HepG2 (cell line): Measurements from ENCODE around the gene NANOG. TPM values are rescaled to one million over a fixed set of nuclear protein-coding genes. Genes with fewer than 3 reads are reported as not detected.

Source experiments
- ATAC-seq: fragments of 200-7000 bp; cut with Tn5 transposase; 3 replicates; pipeline ENCODE4 v1.9.1; 2020; ENCODE audit warnings: mild to moderate bottlenecking, moderate library complexity
- BruUV-seq: library from RNA; stranded (reverse); fragments of 400-500 nt; replicated peaks from 2 replicates; lab custom pipeline; 2021; lab: Mats Ljungman, UMichigan
- CTCF ChIA-PET: fragments of 300-600 bp; formaldehyde crosslinking; extraction: SDS; loops from one replicate; lab custom pipeline; 2021; ENCODE audit warnings: low total read pairs, inconsistent platforms, low intra/inter-chr PET ratio; lab: Yijun Ruan, JAX
- POLR2A ChIA-PET: fragments of 350-600 bp; sonication (Branson Sonifier 250); formaldehyde crosslinking; loops from one replicate; lab custom pipeline; 2020; ENCODE audit warnings: antibody characterized with exemption, inconsistent platforms; lab: Yijun Ruan, JAX
- DNase-seq: peaks from one replicate; pipeline ENCODE4 v3.0.0-alpha.2; 2015; ENCODE audit warnings: low spot score
- FAIRE-seq: peaks from 3 replicates; lab custom pipeline; 2011; peaks lifted over from hg19 to GRCh38; lab: Jason Lieb, UNC
- H2AFZ ChIP-seq: one replicate; pipeline ENCODE4 v1.6.1; 2011; ENCODE audit warnings: low read length, inconsistent platforms
- H3K27ac ChIP-seq: fragments of 300-600 bp; 3 replicates; pipeline ENCODE4 v1.8.0; 2011; ENCODE audit warnings: mixed run types, mild to moderate bottlenecking, mixed read lengths, low read length, inconsistent platforms; ENCODE audit not compliant: insufficient read depth; ENCODE audit errors: extremely low read length
- H3K27me3 ChIP-seq, 2 experiments: fragments of 200-600 bp in 1 of 2; 2 replicates in 1 of 2; 3 replicates in 1 of 2; pipeline versions ENCODE4 v1.6.0 to v1.8.0; 2011; ENCODE audit warnings: low read length in 2 of 2, mild to moderate bottlenecking in 2 of 2, moderate library complexity in 2 of 2, inconsistent platforms in 1 of 2; ENCODE audit not compliant: insufficient read depth in 2 of 2, control insufficient read depth in 1 of 2
- H3K36me3 ChIP-seq, 2 experiments: fragments of 200-600 bp in 1 of 2; replicated peaks in 1 of 2; 2 replicates in 1 of 2; 3 replicates in 1 of 2; pipeline versions ENCODE4 v1.5.1 to v1.8.0; 2011; ENCODE audit warnings: low read length in 2 of 2, inconsistent platforms in 1 of 2; ENCODE audit not compliant: insufficient read depth in 2 of 2, control insufficient read depth in 1 of 2
- H3K4me1 ChIP-seq: 2 replicates; pipeline ENCODE4 v1.5.1; 2012; ENCODE audit warnings: low read length, inconsistent platforms; ENCODE audit not compliant: insufficient read depth
- H3K4me2 ChIP-seq: 2 replicates; pipeline ENCODE4 v1.6.0; 2011; ENCODE audit warnings: low read depth, low read length, inconsistent platforms
- H3K4me3 ChIP-seq, 3 experiments: fragments of 200-600 bp in 1 of 3; sonication (generic), shearing (Covaris generic) in 1 of 3; replicated peaks in 1 of 3; 2 replicates each; pipeline ENCODE4 v1.5.1; 2011 to 2016; ENCODE audit warnings: low read length in 3 of 3, inconsistent platforms in 2 of 3, low read depth in 2 of 3, mild to moderate bottlenecking in 2 of 3, control low read depth in 1 of 3, mixed read lengths in 1 of 3; ENCODE audit not compliant: insufficient read depth in 1 of 3
- H3K79me2 ChIP-seq: one replicate; pipeline ENCODE4 v1.6.1; 2011; ENCODE audit warnings: low read length, inconsistent platforms; ENCODE audit not compliant: insufficient read depth
- H3K9ac ChIP-seq: 2 replicates; pipeline ENCODE4 v1.6.0; 2011; ENCODE audit warnings: mild to moderate bottlenecking, low read depth, low read length, inconsistent platforms; ENCODE audit not compliant: insufficient read depth
- H3K9me3 ChIP-seq: 2 replicates; pipeline ENCODE4 v1.5.1; 2012; ENCODE audit warnings: mild to moderate bottlenecking, low read length
- H4K20me1 ChIP-seq: 2 replicates; pipeline ENCODE4 v1.6.0; 2011; ENCODE audit warnings: inconsistent platforms, mild to moderate bottlenecking, low read length, moderate library complexity; ENCODE audit not compliant: insufficient read depth
- ELF1 ChIP-seq: sonication (generic); formaldehyde crosslinking; IDR thresholded peaks from 2 replicates; pipeline ENCODE4 v1.4.0; 2020; ENCODE audit warnings: missing genetic modification reagents
- MBNL3 ChIP-seq: fragments of 250-450 bp; sonication (Bioruptor Pico); conservative IDR thresholded peaks from 2 replicates; pipeline ENCODE4 v1.8.0; 2022; ENCODE audit warnings: mild to moderate bottlenecking, inconsistent platforms
- NR2F1 ChIP-seq, 2 experiments: fragments of 450-650 bp in 1 of 2; formaldehyde crosslinking in 1 of 2; IDR thresholded peaks; 2 replicates each; pipeline versions ENCODE4 v1.5.0 to v1.6.1; 2016 to 2020; ENCODE audit warnings: mild to moderate bottlenecking in 1 of 2, missing compliant biosample characterization in 1 of 2, missing genetic modification reagents in 1 of 2, moderate library complexity in 1 of 2
- PCBP1 ChIP-seq: fragments of 200-400 bp; formaldehyde crosslinking; IDR thresholded peaks from 2 replicates; pipeline ENCODE4 v1.6.1; 2017; ENCODE audit warnings: mild to moderate bottlenecking, low read depth, low read length, borderline replicate concordance
- SMAD3 ChIP-seq: sonication (generic); formaldehyde crosslinking; IDR thresholded peaks from 2 replicates; pipeline ENCODE4 v1.4.0; 2020; ENCODE audit warnings: missing genetic modification reagents
- TAF1 ChIP-seq: sonication (generic); formaldehyde crosslinking; IDR thresholded peaks from 2 replicates; pipeline ENCODE4 v1.4.0; 2020; ENCODE audit warnings: missing genetic modification reagents
- ZFP36L2 ChIP-seq: sonication (generic); formaldehyde crosslinking; IDR thresholded peaks from 2 replicates; pipeline ENCODE4 v1.4.0; 2020; ENCODE audit warnings: missing genetic modification reagents
- ZKSCAN1 ChIP-seq: fragments of 150-350 bp; IDR thresholded peaks from 2 replicates; pipeline ENCODE4 v1.6.1; 2014; ENCODE audit warnings: low read length
- ZMAT3 ChIP-seq: sonication (generic); formaldehyde crosslinking; conservative IDR thresholded peaks from 2 replicates; pipeline ENCODE4 v1.7.0; 2021; ENCODE audit warnings: missing genetic modification reagents
- ZNF674 ChIP-seq: sonication (generic); formaldehyde crosslinking; IDR thresholded peaks from 2 replicates; pipeline ENCODE4 v1.5.0; 2020; ENCODE audit warnings: low read depth, mild to moderate bottlenecking, missing genetic modification reagents
- ZNF75D ChIP-seq: sonication (generic); formaldehyde crosslinking; IDR thresholded peaks from 2 replicates; pipeline ENCODE4 v1.8.1; 2023; ENCODE audit warnings: missing genetic modification reagents, mild to moderate bottlenecking, borderline replicate concordance
- ZNF780A ChIP-seq: sonication (generic); formaldehyde crosslinking; IDR thresholded peaks from 2 replicates; pipeline ENCODE4 v1.8.0; 2022; ENCODE audit warnings: mild to moderate bottlenecking, missing genetic modification reagents, moderate library complexity
- ZNF816 ChIP-seq: sonication (generic); formaldehyde crosslinking; IDR thresholded peaks from 2 replicates; pipeline ENCODE4 v1.8.0; 2022; ENCODE audit warnings: missing genetic modification reagents, mild to moderate bottlenecking, borderline replicate concordance
- WGBS: methylation state at CpG from one replicate; pipeline ENCODE4 v1.1.6; 2017; ENCODE audit warnings: low lambda C conversion rate; 5-methylcytosine and 5-hydroxymethylcytosine counted together
- in situ Hi-C: cut with HindIII; loops from 2 replicates; pipeline ENCODE4 v1.10.0; 2017; ENCODE audit warnings: low pct_unique_long_range_greater_than_20kb; ENCODE audit not compliant: extremely low pct_ligation_motif_present
- intact Hi-C: fragments of 100-400 bp; cut with micrococcal nuclease; formaldehyde crosslinking; loops from one replicate; pipeline ENCODE4 v1.10.0; 2022; ENCODE audit not compliant: unreplicated experiment
- polyA plus RNA-seq, 8 experiments: library from polyadenylated mRNA; depleted of rRNA in 3 of 8; stranded (reverse) in 7 of 8; unstranded in 1 of 8; fragments of >200 nt; fragmentation: Illumina TruSeq in 4 of 8; extraction: Trizol in 4 of 8; gene quantifications; 2 replicates each; pipeline versions ENCODE4 v1.2.1 to v1.2.3, GENCODE V29; 2011 to 2016; ENCODE audit warnings: low read depth in 4 of 8, missing spikeins in 1 of 8, mixed read lengths in 1 of 8; ENCODE audit not compliant: insufficient read depth in 1 of 8
- total RNA-seq, 5 experiments: library from RNA; depleted of rRNA; stranded (reverse); fragments of >200 nt; fragmentation: Illumina TruSeq; extraction: Trizol; gene quantifications; 2 replicates each; pipeline ENCODE4 v1.2.3, GENCODE V29; 2016; ENCODE audit warnings: low read depth in 1 of 5
- TF ChIP-seq, protein P1 (sequence below): sonication (generic); formaldehyde crosslinking; conservative IDR thresholded peaks from 2 replicates; pipeline ENCODE4 v1.8.1; 2023; ENCODE audit warnings: missing genetic modification reagents
- TF ChIP-seq, protein P2 (sequence below): sonication (generic); formaldehyde crosslinking; IDR thresholded peaks from 2 replicates; pipeline ENCODE4 v1.5.0; 2020; ENCODE audit warnings: mild to moderate bottlenecking, missing genetic modification reagents
- TF ChIP-seq, protein P3 (sequence below): IDR thresholded peaks from 2 replicates; pipeline ENCODE4 v1.6.1; 2016; ENCODE audit warnings: control low read depth
- TF ChIP-seq, protein P4 (sequence below): sonication (generic); formaldehyde crosslinking; IDR thresholded peaks from 2 replicates; pipeline ENCODE4 v1.5.1; 2020; ENCODE audit warnings: mild to moderate bottlenecking, missing genetic modification reagents, borderline replicate concordance
- TF ChIP-seq, protein P5 (sequence below): sonication (generic); formaldehyde crosslinking; IDR thresholded peaks from 2 replicates; pipeline ENCODE4 v1.8.0; 2022; ENCODE audit warnings: mild to moderate bottlenecking, missing genetic modification reagents, borderline replicate concordance

The NANOG gene
- total and polyA plus RNA-seq, 2 of the 13 experiments (the other 11 are each of a cell fraction or from before 2014, with no cell fraction given) = 0.04 to 0.24 TPM

DNA sequence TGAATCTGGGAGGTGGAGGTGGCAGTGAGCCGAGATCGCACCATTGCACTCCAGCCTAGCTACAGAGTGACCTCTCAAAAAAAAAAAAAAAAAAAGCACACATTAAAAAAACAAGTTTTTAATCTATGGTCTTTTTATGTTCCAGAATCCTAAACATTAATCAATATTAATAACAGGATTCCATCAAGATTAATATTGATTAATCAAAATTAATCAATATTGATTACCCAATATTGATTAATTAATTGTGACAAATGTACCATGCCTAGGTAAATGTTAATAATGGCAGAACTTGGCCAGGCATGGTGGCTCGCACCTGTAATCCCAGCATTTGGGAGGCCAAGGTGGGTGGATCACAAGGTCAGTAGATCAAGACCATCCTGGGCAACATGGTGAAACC lies 7.9 kb upstream of the NANOG start:
- ChIA-PET CTCF (no interaction called here), POLR2A (no interaction called here)
- DNase-seq (no peak), ATAC-seq (no peak), FAIRE-seq (no peak)
- H4K20me1 ChIP-seq = no peaks in the 10 kb centered on the region
- no peaks in the 10 kb centered on the region for H3K36me3 ChIP-seq
- WGBS = 70% methylated on average over 3 of the region's 3 CpGs
- no peaks in the 10 kb centered on the region for H3K9me3 ChIP-seq
- H3K9ac ChIP-seq = no peak overlapping the region
- BruUV-seq = no TSS peak
- no peaks in the 10 kb centered on the region; a peak in 1 of 5 replicates for H3K27me3 ChIP-seq
- H3K4me1 ChIP-seq = no peaks in the 10 kb centered on the region
- H3K4me2 ChIP-seq = no peak overlapping the region
- H3K4me3 ChIP-seq = no peak overlapping the region
- H3K79me2 ChIP-seq = no peaks in the 10 kb centered on the region
- intact Hi-C loops (no loop called here), in situ Hi-C loops (no loop called here)
- H2AFZ ChIP-seq = no peak overlapping the region
- H3K27ac ChIP-seq = no peak overlapping the region
- no peak for TF ChIP-seq ZNF75D
- no peak for TF ChIP-seq SMAD3 (CRISPR knock-in tag)
- TF ChIP-seq, protein P1, sequence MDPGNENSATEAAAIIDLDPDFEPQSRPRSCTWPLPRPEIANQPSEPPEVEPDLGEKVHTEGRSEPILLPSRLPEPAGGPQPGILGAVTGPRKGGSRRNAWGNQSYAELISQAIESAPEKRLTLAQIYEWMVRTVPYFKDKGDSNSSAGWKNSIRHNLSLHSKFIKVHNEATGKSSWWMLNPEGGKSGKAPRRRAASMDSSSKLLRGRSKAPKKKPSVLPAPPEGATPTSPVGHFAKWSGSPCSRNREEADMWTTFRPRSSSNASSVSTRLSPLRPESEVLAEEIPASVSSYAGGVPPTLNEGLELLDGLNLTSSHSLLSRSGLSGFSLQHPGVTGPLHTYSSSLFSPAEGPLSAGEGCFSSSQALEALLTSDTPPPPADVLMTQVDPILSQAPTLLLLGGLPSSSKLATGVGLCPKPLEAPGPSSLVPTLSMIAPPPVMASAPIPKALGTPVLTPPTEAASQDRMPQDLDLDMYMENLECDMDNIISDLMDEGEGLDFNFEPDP (CRISPR knock-in tag) = no peak
- no peak for TF ChIP-seq MBNL3 (CRISPR knock-in tag)
- TF ChIP-seq TAF1 (CRISPR knock-in tag) = no peak
- no peak for TF ChIP-seq ZFP36L2 (CRISPR knock-in tag)
- TF ChIP-seq, protein P2, sequence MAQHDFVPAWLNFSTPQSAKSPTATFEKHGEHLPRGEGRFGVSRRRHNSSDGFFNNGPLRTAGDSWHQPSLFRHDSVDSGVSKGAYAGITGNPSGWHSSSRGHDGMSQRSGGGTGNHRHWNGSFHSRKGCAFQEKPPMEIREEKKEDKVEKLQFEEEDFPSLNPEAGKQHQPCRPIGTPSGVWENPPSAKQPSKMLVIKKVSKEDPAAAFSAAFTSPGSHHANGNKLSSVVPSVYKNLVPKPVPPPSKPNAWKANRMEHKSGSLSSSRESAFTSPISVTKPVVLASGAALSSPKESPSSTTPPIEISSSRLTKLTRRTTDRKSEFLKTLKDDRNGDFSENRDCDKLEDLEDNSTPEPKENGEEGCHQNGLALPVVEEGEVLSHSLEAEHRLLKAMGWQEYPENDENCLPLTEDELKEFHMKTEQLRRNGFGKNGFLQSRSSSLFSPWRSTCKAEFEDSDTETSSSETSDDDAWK (CRISPR knock-in tag) = no peak
- TF ChIP-seq ELF1 (CRISPR knock-in tag) = no peak
- TF ChIP-seq ZKSCAN1 = no peak
- TF ChIP-seq NR2F1 (CRISPR knock-in tag; IDR thresholded peaks at IDR 0.05) = no peak
- no peak for TF ChIP-seq ZNF780A (CRISPR knock-in tag)
- TF ChIP-seq, protein P3, sequence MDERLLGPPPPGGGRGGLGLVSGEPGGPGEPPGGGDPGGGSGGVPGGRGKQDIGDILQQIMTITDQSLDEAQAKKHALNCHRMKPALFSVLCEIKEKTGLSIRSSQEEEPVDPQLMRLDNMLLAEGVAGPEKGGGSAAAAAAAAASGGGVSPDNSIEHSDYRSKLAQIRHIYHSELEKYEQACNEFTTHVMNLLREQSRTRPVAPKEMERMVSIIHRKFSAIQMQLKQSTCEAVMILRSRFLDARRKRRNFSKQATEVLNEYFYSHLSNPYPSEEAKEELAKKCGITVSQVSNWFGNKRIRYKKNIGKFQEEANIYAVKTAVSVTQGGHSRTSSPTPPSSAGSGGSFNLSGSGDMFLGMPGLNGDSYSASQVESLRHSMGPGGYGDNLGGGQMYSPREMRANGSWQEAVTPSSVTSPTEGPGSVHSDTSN (CRISPR knock-in tag) = no peak
- TF ChIP-seq, protein P4, sequence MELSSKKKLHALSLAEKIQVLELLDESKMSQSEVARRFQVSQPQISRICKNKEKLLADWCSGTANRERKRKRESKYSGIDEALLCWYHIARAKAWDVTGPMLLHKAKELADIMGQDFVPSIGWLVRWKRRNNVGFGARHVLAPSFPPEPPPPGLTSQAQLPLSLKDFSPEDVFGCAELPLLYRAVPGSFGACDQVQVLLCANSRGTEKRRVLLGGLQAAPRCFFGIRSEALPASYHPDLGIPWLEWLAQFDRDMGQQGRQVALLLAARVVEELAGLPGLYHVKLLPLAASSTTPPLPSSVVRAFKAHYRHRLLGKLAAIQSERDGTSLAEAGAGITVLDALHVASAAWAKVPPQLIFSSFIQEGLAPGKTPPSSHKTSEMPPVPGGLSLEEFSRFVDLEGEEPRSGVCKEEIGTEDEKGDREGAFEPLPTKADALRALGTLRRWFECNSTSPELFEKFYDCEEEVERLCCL (CRISPR knock-in tag) = no peak
- TF ChIP-seq ZNF674 = no peak
- TF ChIP-seq ZMAT3 (CRISPR knock-in tag) = no peak
- no peak for TF ChIP-seq ZNF816 (CRISPR knock-in tag)
- TF ChIP-seq, protein P5, sequence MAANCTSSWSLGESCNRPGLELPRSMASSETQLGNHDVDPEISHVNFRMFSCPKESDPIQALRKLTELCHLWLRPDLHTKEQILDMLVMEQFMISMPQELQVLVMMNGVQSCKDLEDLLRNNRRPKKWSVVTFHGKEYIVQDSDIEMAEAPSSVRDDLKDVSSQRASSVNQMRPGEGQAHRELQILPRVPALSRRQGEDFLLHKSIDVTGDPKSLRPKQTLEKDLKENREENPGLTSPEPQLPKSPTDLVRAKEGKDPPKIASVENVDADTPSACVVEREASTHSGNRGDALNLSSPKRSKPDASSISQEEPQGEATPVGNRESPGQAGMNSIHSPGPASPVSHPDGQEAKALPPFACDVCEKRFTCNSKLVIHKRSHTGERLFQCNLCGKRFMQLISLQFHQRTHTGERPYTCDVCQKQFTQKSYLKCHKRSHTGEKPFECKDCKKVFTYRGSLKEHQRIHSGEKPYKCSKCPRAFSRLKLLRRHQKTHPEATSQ (CRISPR knock-in tag) = no peak
- no peak for TF ChIP-seq PCBP1
